Heart right ventricle (tissue), 16 donors: ENCODE data around the gene GNGT2. TPM values are rescaled to one million over a fixed set of nuclear protein-coding genes. Genes with fewer than 3 reads are reported as not detected.

Experiments used
- ATAC-seq, 8 donors: fragments of 200-7000 bp; cut with Tn5 transposase; one replicate each; pipeline ENCODE4 v1.9.1; 2020; ENCODE audit warnings: mild to moderate bottlenecking in 8 of 8, moderate library complexity in 8 of 8, moderate number of reproducible peaks in 1 of 8
- DNase-seq, 2 donors: peaks; one replicate each; pipeline ENCODE4 v3.0.0-alpha.2; 2020
- H3K27ac ChIP-seq, 10 donors: fragments of 200-600 bp; sonication (generic) in 2 of 10; one replicate each; pipeline versions ENCODE4 v1.5.0 to v1.8.0; 2020 to 2022; ENCODE audit warnings: mild to moderate bottlenecking in 3 of 10
- H3K27me3 ChIP-seq, 7 donors: fragments of 200-600 bp; one replicate each; pipeline ENCODE4 v1.8.0; 2021 to 2022; ENCODE audit warnings: mild to moderate bottlenecking in 2 of 7
- H3K36me3 ChIP-seq, 9 donors: fragments of 200-600 bp; sonication (generic) in 1 of 9; one replicate each; pipeline versions ENCODE4 v1.5.0 to v1.8.0; 2020 to 2022; ENCODE audit warnings: mild to moderate bottlenecking in 2 of 9
- H3K4me1 ChIP-seq, 9 donors: fragments of 200-600 bp; sonication (generic) in 1 of 9; one replicate each; pipeline versions ENCODE4 v1.5.0 to v1.8.0; 2020 to 2022; ENCODE audit warnings: mild to moderate bottlenecking in 4 of 9
- H3K4me3 ChIP-seq, 10 donors: fragments of 200-600 bp; sonication (generic) in 2 of 10; one replicate each; pipeline versions ENCODE4 v1.5.0 to v1.8.0; 2020 to 2022; ENCODE audit warnings: mild to moderate bottlenecking in 7 of 10, moderate library complexity in 2 of 10
- H3K9me3 ChIP-seq, 11 donors: fragments of 200-600 bp in 10 of 11; sonication (generic) in 2 of 11; one replicate each; pipeline versions ENCODE4 v1.5.0 to v1.8.0; 2013 to 2022; ENCODE audit warnings: mild to moderate bottlenecking in 2 of 11, control low read depth in 1 of 11, moderate library complexity in 1 of 11
- WGBS, 2 donors: extraction: QIAGEN DNeasy Blood & Tissue Kit; methylation state at CpG; one replicate each; pipeline ENCODE4 v1.1.7; 2013; ENCODE audit warnings: inconsistent platforms in 1 of 2; 5-methylcytosine and 5-hydroxymethylcytosine counted together
- intact Hi-C, 10 donors: fragments of 100-400 bp; cut with DNase I; formaldehyde crosslinking; loops; one replicate each; pipeline versions ENCODE4 v1.11.1 to v1.14.2; 2022
- polyA plus RNA-seq, 2 donors: library from polyadenylated mRNA; stranded (reverse); fragments of 200-250 nt; gene quantifications; one replicate each; pipeline ENCODE4 v1.2.3, GENCODE V29; 2013
- total RNA-seq, 10 donors: library from RNA; stranded (reverse); fragmentation: NEBNext Ultra II Directional in 3 of 10; extraction: Animal tissue kit (Norgen Biotek cat#: 25700) in 3 of 10; gene quantifications; one replicate each; pipeline versions ENCODE4 v1.2.1 to v1.2.4, GENCODE V29; 2021 to 2023
- TF ChIP-seq, protein P1 (sequence below), 9 donors: fragments of 200-600 bp; sonication (generic) in 2 of 9; IDR thresholded peaks; one replicate each; pipeline versions ENCODE4 v1.5.0 to v1.8.0; 2021 to 2022; ENCODE audit warnings: antibody characterized with exemption in 9 of 9, mild to moderate bottlenecking in 5 of 9, moderate library complexity in 1 of 9
- donor health status: Arrhythmogenic right ventricular cardiomyopathy.
- donor health status: ischemic (EF 13 %, LVEDD 7.1; RV severe dilation, severe dysfunction).
- donor health status: healthy with polysubstance abuse.
- donor health status: DM: no; HTN: yes; CAD: no.
- donor health status: DM: no; HTN: no; CAD: no.
- donor health status: ischemic (EF 25% LVEDD 6.9; RV normal size, moderate dysfunction).
- donor health status: ischemic (EF 25% LVEDD 5.7; RV mildly dilated, moderate dysfunction).
- donor health status: healthy.
- donor health status: DM: yes; HTN: yes; CAD: no.
- donor health status: Ischemic cardiomyopathy.
- donor health status: ischemic (EF 35%, LVEDD 5.7; RV mildly dilated, moderate dysfunction).
- donor health status: nonischemic (EF 11% LVEDD 7.7; RV severe dilation, severe dysfunction).
- donor health status: DM: yes; HTN: yes; CAD: no.
- donor health status: PGD.
- donor health status: ischemic (EF 29% LVEDD 5.4; RV normal size, mild dysfunction).
- donor health status: nonischemic (EF 23%, LVEDD 6.1; RV moderate dilation, normal function).

The GNGT2 gene
- total and polyA plus RNA-seq, 12 donors = 0.32 to 4.6 (median 1.7) TPM; not detected in 1

DNA sequence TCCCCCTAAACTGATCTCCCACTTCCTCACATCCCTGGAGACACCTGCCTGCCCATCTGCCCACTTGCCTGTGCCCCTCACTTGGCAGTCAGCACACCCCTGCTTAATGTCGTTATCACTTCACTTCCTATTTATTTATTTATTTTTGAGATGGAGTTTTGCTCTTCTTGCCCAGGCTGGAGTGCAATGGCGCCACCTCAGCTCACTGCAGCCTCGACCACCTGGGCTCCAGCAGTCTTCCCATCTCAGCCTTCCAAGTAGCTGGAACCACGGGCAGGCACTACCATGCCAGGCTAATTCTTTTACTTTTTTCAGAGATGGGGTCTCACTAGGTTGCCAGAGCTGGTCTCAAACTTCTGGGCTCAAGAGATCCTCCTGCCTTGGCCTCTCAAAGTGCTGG lies 43.7 kb upstream of the GNGT2 start:
- H3K27me3 ChIP-seq = no peaks in the 10 kb centered on the region
- no peaks in the 10 kb centered on the region for H3K9me3 ChIP-seq
- peaks cover 6 to 19% (median 7%) of the 10 kb centered on the region in 9 donors for H3K4me1 ChIP-seq
- no peak overlapping the region for H3K4me3 ChIP-seq
- ATAC-seq (no peak), DNase-seq (no peak)
- intact Hi-C loops = no loop called here
- no peak overlapping the region for H3K27ac ChIP-seq
- no peaks in the 10 kb centered on the region for H3K36me3 ChIP-seq
- TF ChIP-seq, protein P1, sequence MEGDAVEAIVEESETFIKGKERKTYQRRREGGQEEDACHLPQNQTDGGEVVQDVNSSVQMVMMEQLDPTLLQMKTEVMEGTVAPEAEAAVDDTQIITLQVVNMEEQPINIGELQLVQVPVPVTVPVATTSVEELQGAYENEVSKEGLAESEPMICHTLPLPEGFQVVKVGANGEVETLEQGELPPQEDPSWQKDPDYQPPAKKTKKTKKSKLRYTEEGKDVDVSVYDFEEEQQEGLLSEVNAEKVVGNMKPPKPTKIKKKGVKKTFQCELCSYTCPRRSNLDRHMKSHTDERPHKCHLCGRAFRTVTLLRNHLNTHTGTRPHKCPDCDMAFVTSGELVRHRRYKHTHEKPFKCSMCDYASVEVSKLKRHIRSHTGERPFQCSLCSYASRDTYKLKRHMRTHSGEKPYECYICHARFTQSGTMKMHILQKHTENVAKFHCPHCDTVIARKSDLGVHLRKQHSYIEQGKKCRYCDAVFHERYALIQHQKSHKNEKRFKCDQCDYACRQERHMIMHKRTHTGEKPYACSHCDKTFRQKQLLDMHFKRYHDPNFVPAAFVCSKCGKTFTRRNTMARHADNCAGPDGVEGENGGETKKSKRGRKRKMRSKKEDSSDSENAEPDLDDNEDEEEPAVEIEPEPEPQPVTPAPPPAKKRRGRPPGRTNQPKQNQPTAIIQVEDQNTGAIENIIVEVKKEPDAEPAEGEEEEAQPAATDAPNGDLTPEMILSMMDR (IDR thresholded peaks at IDR 0.05) = no peak
- 70% methylated on average over 4 of the region's 4 CpGs for WGBS, 2 donors

DNA sequence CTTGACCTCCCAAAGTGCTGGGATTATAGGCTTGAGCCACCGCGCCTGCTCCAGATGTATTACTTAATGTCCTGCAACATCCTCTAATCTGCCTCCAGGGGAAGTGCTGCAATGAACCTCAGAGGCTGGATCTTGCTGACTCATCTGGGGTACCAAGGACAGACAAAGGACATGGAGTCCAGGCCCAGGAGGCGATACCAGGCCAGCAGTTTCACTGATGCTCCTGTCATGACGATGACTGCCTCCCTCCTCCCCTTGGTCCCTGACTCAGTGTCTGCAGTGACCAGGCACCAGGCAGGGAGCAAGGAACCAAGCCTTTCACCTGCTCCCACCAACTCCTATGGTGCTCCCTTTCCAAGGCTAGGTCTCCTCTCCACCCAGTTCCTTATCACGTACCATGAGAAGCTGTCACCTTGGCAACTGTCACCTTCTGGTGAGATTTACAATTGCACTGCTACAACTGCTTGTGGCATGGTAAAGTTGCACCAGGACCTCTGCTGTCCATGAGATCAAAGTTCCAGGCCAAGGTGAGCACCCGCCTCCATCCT lies 41.8 kb upstream of the GNGT2 start:
- TF ChIP-seq, protein P1 (IDR thresholded peaks at IDR 0.05) = no peak
- Histone ChIP-seq H3K4me1 (peaks cover 6 to 19% (median 9%) of the 10 kb centered on the region in 9 donors), H3K27ac (peak overlapping the region in 1 of 10 donors; percentile 44), H3K9me3 (no peaks in the 10 kb centered on the region), H3K36me3 (no peaks in the 10 kb centered on the region), H3K4me3 (no peak overlapping the region), H3K27me3 (no peaks in the 10 kb centered on the region)
- peak in 1 of 8 donors; percentile 51 for ATAC-seq
- intact Hi-C loops = no loop called here
- DNase-seq = no peak
- 80 to 84% methylated on average over 6 of the region's 6 CpGs for WGBS, 2 donors

DNA sequence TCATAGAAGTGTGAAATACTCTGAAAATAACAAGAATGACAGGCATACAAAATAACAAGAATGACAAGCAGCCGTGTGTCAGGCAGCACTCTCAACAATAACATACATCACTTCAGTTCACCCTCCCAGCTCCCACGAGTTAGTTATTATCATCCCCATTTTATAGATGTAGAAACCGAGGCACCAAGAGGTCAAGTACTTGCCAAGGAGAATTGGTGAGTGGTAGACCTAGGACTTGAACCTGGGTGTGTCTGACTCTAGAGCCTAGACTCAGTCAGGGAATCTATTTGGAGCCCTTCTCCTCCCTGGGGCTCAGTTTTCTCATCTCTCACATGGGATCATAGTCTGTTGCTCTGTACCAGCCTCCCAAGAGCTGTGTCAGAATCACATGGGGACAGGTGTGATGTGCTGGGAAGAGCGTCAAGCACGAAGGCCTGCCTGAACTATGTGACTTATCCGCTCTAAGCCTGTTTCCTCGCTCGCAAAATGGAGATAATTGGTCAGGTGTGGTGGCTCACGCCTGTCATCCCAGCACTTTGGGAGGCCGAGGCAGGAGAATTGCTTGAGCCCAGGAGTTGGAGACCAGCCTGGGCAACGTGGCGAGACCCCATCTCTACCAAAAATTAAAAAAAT lies 39.6 kb upstream of the GNGT2 start:
- Histone ChIP-seq H3K4me3 (no peak overlapping the region), H3K4me1 (peaks cover 6 to 19% (median 9%) of the 10 kb centered on the region in 9 donors), H3K36me3 (no peaks in the 10 kb centered on the region), H3K27me3 (no peaks in the 10 kb centered on the region), H3K9me3 (no peaks in the 10 kb centered on the region), H3K27ac (peak overlapping the region in 2 of 10 donors; percentile 55 to 58)
- 89 to 90% methylated on average over 12 of the region's 12 CpGs for WGBS, 2 donors
- intact Hi-C loops = no loop called here
- no peak for ATAC-seq
- no peak for DNase-seq
- TF ChIP-seq, protein P1 (IDR thresholded peaks at IDR 0.05) = no peak

DNA sequence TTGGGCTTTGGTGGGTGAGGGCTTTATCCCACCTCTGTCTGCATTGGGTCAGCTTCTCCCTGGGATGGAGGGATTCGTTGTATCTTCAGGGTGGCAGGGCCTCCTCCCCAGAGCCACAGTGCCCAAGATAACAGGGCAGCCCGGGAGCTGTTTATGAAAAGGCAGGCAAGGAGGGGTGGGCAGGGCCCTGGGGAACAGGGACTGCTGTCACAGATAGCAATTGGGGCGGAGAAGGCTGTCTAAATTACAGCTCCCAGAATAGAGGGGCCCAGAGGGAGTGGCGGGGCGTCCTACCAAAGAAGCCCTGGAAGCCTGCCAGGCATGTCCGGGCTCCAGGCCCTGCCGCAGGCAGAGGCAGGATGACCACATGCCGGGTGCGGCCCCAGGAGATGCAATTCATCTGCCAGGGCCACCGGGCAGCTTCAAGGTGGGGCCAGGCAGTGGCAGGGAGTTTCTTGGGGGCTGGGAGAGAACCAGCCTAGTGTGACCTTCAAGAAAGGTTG lies 39.0 kb upstream of the GNGT2 start:
- ATAC-seq (peak; percentile 68 to 97 (median 92)), DNase-seq (peak; percentile 60 to 76)
- intact Hi-C loops = no loop called here
- Histone ChIP-seq H3K27ac (peak overlapping the region in 3 of 10 donors; percentile 38 to 58 (median 55)), H3K9me3 (no peaks in the 10 kb centered on the region), H3K4me3 (no peak overlapping the region), H3K4me1 (peaks cover 6 to 19% (median 9%) of the 10 kb centered on the region in 9 donors), H3K27me3 (no peaks in the 10 kb centered on the region), H3K36me3 (no peaks in the 10 kb centered on the region)
- WGBS, 2 donors = 12 to 14% methylated on average over 10 of the region's 10 CpGs
- TF ChIP-seq, protein P1 (IDR thresholded peaks at IDR 0.05) = no peak
